Tibial nerve (tissue), 4 donors: ENCODE measurements around the gene SLC35F2. TPM values are rescaled to one million over a fixed set of nuclear protein-coding genes. Genes with fewer than 3 reads are reported as not detected.

Experiments
- DNase-seq, 2 donors: peaks; one replicate each; pipeline ENCODE4 v3.0.0-alpha.2; 2019; ENCODE audit warnings: low spot score in 2 of 2
- H3K27ac ChIP-seq, 4 donors: fragments of 200-600 bp; sonication (generic) in 3 of 4; one replicate each; pipeline ENCODE4 v1.5.1; 2017 to 2019; ENCODE audit warnings: mild to moderate bottlenecking in 1 of 4
- H3K27me3 ChIP-seq, 2 donors: fragments of 200-600 bp; sonication (generic) in 1 of 2; one replicate each; pipeline versions ENCODE4 v1.5.1 to v1.6.0; 2017 to 2019
- H3K36me3 ChIP-seq, 3 donors: fragments of 200-600 bp; sonication (generic); one replicate each; pipeline ENCODE4 v1.5.1; 2018 to 2019
- H3K4me1 ChIP-seq, 4 donors: fragments of 200-600 bp; sonication (generic) in 3 of 4; one replicate each; pipeline ENCODE4 v1.5.1; 2017 to 2019
- H3K4me3 ChIP-seq, 4 donors: fragments of 200-600 bp; sonication (generic) in 3 of 4; one replicate each; pipeline ENCODE4 v1.5.1; 2017 to 2019; ENCODE audit warnings: mild to moderate bottlenecking in 1 of 4, moderate library complexity in 1 of 4
- H3K9me3 ChIP-seq, 4 donors: fragments of 200-600 bp; sonication (generic) in 3 of 4; one replicate each; pipeline ENCODE4 v1.5.1; 2017 to 2019
- CTCF ChIP-seq, 5 experiments: fragments of 200-600 bp in 3 of 5; fragments of 450-650 bp in 2 of 5; sonication (generic) in 3 of 5; IDR thresholded peaks; one replicate each; pipeline ENCODE4 v1.5.1; 2016 to 2019; ENCODE audit warnings: antibody characterized with exemption in 5 of 5, mild to moderate bottlenecking in 3 of 5, moderate library complexity in 2 of 5
- EP300 ChIP-seq, 2 donors: sonication (generic); formaldehyde crosslinking; IDR thresholded peaks; one replicate each; pipeline ENCODE4 v1.6.1; 2017; ENCODE audit warnings: antibody characterized with exemption in 2 of 2, mild to moderate bottlenecking in 1 of 2
- POLR2A ChIP-seq, 2 donors: fragments of 450-650 bp; IDR thresholded peaks; one replicate each; pipeline ENCODE4 v1.6.1; 2017; ENCODE audit warnings: antibody characterized with exemption in 2 of 2, mild to moderate bottlenecking in 2 of 2, moderate library complexity in 2 of 2
- WGBS, 2 donors: methylation state at CpG; one replicate each; pipeline ENCODE4 v1.1.5; 2018; 5-methylcytosine and 5-hydroxymethylcytosine counted together
- total RNA-seq, 4 donors: library from RNA; depleted of rRNA; stranded (reverse); fragments of >200 nt; gene quantifications; one replicate each; pipeline ENCODE4 v1.1.0, GENCODE V29; 2016

SLC35F2 gene
- total RNA-seq, 4 donors from 2014 or later = 3.7 to 15.5 (median 5.6) TPM

- no peaks in the 10 kb centered on the region for H3K36me3 ChIP-seq
- H3K4me3 ChIP-seq = no peak overlapping the region
- no peaks in the 10 kb centered on the region for H3K9me3 ChIP-seq
- H3K27ac ChIP-seq = peak overlapping the region in 1 of 4 donors; percentile 42
- peak; percentile 75 to 85 for DNase-seq
- TF ChIP-seq POLR2A (IDR thresholded peaks at IDR 0.05) (no peak), EP300 (IDR thresholded peaks at IDR 0.05) (no peak), CTCF (IDR thresholded peaks at IDR 0.05) (peak; percentile 60 to 96 (median 92))
- WGBS, 2 donors = 71 to 74% methylated on average over 12 of the region's 12 CpGs
- H3K4me1 ChIP-seq = peaks cover 0 to 5% (median 2%) of the 10 kb centered on the region in 4 donors
- H3K27me3 ChIP-seq = no peaks in the 10 kb centered on the region
Measured at GRCh38 chr11:107799218-107799859, 59.2 kb downstream of the SLC35F2 start.

DNA sequence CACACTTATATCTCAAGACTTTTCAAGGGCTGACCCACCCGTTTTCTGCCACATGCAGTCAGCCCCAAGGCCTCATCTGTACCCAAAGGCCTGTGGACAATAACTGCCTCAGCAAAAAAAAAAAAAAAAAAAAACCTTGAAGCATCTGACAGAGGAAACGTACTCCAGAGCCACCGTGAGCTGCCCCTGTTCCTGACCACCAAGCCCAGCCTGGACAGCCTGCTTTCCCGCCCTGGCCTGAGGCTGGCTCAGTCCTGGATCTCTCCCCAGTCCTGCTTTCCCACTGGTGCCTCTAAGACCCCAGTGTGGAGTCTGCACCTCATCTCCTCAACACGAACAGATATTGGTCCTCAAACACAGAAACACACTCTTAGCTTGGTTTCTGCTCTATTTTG, 66.5 kb downstream of the SLC35F2 start:
- WGBS, 2 donors = 50 to 58% methylated on average over 5 of the region's 5 CpGs
- Histone ChIP-seq H3K4me1 (peaks cover 0 to 7% (median 0%) of the 10 kb centered on the region in 4 donors), H3K27ac (no peak overlapping the region), H3K36me3 (no peaks in the 10 kb centered on the region), H3K4me3 (no peak overlapping the region), H3K9me3 (no peaks in the 10 kb centered on the region), H3K27me3 (no peaks in the 10 kb centered on the region)
- TF ChIP-seq POLR2A (IDR thresholded peaks at IDR 0.05) (no peak), CTCF (IDR thresholded peaks at IDR 0.05) (no peak), EP300 (IDR thresholded peaks at IDR 0.05) (no peak)
- no peak for DNase-seq

GRCh38 chr11:107791343-107792048, 67.1 kb downstream of the SLC35F2 start:
- peak in 1 of 2 donors; percentile 14 for TF ChIP-seq EP300 (IDR thresholded peaks at IDR 0.05)
- TF ChIP-seq CTCF (IDR thresholded peaks at IDR 0.05) = no peak
- TF ChIP-seq POLR2A (IDR thresholded peaks at IDR 0.05) = no peak
- 59 to 67% methylated on average over 10 of the region's 10 CpGs for WGBS, 2 donors

DNA sequence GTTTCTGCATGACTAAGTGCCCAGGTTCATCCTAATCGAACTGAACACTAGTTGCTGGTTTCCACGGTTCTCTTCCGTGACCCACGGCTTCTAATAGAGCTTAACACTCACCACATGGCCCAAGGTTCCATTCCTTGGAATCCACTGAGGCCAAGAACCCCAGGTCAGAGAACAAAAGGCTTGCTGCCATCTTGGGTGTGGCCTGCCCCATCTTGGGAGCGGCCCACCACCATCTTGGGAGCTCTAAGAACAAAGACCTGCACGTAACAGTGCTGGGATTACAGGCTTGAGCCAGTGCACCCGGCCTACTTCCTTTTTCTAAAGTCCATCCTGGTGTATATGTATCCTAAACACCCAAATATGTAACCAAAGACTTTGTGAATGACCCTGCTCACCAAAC, 68.8 kb downstream of the SLC35F2 start:
- WGBS, 2 donors = 91 to 96% methylated on average over 7 of the region's 7 CpGs
- no peak for DNase-seq
- Histone ChIP-seq H3K9me3 (no peaks in the 10 kb centered on the region), H3K27ac (no peak overlapping the region), H3K36me3 (no peaks in the 10 kb centered on the region), H3K4me1 (peaks cover 0 to 7% (median 0%) of the 10 kb centered on the region in 4 donors), H3K4me3 (no peak overlapping the region), H3K27me3 (no peaks in the 10 kb centered on the region)
- TF ChIP-seq POLR2A (IDR thresholded peaks at IDR 0.05) (no peak), CTCF (IDR thresholded peaks at IDR 0.05) (no peak), EP300 (IDR thresholded peaks at IDR 0.05) (no peak)

More at GRCh38 chr11:107791343-107792048, 67.1 kb downstream of the SLC35F2 start:
- no peaks in the 10 kb centered on the region for H3K27me3 ChIP-seq
- H3K36me3 ChIP-seq = no peaks in the 10 kb centered on the region
- DNase-seq = peak in 1 of 2 donors; percentile 13
- H3K9me3 ChIP-seq = no peaks in the 10 kb centered on the region
- H3K27ac ChIP-seq = no peak overlapping the region
- H3K4me3 ChIP-seq = no peak overlapping the region
- peaks cover 0 to 7% (median 0%) of the 10 kb centered on the region in 4 donors for H3K4me1 ChIP-seq

GRCh38 chr11:107787733-107788132, 70.9 kb downstream of the SLC35F2 start:
- no peaks in the 10 kb centered on the region for H3K27me3 ChIP-seq
- no peaks in the 10 kb centered on the region for H3K9me3 ChIP-seq
- H3K4me3 ChIP-seq = no peak overlapping the region
- WGBS, 2 donors = 83 to 90% methylated on average over 5 of the region's 5 CpGs
- no peaks in the 10 kb centered on the region for H3K36me3 ChIP-seq
- no peak for DNase-seq
- TF ChIP-seq EP300 (IDR thresholded peaks at IDR 0.05) (no peak), CTCF (IDR thresholded peaks at IDR 0.05) (no peak), POLR2A (IDR thresholded peaks at IDR 0.05) (no peak)
- H3K27ac ChIP-seq = no peak overlapping the region
- H3K4me1 ChIP-seq = peaks cover 0 to 7% (median 0%) of the 10 kb centered on the region in 4 donors
